HG02623 (cell line): ENCODE results near the gene ASAP2.
"Not testable (repeated sequence)": the region's sequence is repeated elsewhere in the genome, so short reads cannot be mapped to it uniquely, and the experiment has no call there.

Experiments
- ATAC-seq: cut with Tn5 transposase; IDR thresholded peaks from one replicate; pipeline ENCODE4 v1.9.1; 2021; ENCODE audit warnings: moderate library complexity; ENCODE audit not compliant: unreplicated experiment

The ASAP2 gene

DNA sequence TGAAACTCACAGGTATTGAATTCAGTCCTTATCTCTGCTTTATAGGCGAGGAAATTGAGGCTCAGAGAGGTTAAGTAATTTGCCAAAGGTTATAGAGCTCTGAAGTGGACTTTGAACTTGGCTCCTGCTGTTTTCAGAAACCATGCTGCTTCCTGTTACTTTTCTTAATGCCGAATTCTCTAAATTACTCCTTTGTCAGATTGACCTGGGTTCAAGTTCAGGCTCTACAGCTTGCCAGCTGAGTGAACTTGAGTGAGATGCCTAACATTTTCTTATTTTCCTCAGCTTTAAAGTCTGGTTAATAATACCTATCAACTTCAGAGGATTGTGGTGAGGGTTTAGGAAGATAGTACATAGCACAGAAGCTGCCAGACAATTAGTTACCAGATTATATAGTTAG is 3.4 kb downstream of the ASAP2 start:
- ATAC-seq = no peak

DNA sequence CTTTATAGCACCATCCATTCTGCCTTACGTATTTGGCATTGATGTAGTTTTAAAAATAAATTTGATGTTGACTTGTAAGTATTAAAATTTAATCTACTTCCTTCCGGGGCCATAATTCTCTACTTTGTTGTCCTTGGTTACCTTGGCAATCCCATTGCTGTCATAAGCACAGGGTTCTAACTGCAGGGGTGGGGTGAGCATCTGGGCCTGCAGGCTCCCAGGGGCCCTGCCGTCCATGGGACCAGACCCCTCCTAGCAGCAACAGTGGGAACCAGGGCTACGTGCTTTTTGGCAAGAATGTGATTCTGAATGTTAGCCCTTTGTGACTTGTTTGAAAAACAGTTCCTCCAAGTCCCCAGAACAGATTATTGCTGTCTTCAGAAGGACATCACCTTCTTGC is 4.9 kb downstream of the ASAP2 start:
- ATAC-seq = no peak

DNA sequence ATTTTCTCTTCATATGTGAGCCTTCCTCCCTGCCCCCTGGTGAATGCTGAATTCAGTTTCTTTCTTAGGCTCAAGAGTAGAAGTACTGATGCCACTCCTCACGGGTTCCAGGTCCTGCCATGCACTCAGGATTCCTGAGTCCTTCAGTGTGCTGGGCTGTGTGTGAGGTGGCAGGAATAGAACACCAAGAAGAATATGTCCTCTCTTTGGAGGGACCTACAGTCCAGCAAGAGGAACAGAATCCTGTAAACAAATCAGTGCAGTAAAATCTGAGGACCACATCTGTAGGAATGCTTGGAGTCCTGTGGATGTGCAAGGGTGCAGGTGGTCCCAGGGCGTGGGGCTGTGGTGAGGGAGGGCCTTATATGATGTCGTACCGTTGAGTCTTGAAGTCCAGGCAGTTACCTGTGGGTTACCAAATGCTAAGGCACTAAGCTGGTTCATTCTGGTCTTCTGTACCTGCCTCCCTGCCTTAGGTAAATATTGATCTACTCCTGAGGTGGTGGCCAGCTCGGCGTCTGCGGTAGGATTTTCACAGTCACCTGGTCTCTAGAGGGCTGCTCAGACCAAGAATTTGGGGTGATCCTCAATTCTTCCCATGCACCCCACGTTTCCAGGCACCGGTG is 5.5 kb downstream of the ASAP2 start:
- no peak for ATAC-seq

DNA sequence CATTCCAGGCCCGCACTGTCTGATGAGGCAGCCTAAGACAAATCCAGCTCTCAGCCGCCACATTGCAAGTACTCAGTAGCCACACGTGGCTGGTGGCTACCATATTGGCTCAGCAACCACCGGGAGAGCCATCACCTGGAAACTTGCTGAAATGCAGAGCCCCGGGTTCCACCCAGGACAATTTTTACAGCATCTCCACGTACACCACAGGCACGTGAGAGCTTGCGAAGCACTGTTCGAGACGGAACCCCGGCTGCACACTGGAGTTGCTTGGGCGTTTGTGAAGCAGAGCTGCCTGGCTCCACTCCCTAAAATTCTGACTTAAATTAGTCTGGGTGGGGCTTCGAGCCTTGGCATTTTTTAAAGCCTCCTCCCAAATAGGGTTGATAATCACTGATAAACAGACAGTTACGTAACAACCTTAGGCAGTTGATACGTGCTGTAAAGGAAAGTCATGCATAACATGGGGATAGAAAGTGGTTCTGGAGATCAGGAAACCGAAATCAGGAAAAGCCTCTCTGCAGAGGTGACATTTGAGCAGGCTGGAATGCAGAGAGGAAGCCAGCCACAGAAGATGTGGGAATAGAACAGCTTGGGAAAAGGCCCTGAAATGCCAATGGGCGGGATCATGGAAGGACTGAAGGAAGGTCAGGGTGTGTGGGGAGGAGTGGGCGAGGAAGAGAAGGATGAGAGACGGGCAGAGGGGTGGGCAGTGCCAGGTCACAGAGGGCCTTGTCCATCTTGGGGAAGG is 6.2 kb downstream of the ASAP2 start:
- ATAC-seq = no peak

DNA sequence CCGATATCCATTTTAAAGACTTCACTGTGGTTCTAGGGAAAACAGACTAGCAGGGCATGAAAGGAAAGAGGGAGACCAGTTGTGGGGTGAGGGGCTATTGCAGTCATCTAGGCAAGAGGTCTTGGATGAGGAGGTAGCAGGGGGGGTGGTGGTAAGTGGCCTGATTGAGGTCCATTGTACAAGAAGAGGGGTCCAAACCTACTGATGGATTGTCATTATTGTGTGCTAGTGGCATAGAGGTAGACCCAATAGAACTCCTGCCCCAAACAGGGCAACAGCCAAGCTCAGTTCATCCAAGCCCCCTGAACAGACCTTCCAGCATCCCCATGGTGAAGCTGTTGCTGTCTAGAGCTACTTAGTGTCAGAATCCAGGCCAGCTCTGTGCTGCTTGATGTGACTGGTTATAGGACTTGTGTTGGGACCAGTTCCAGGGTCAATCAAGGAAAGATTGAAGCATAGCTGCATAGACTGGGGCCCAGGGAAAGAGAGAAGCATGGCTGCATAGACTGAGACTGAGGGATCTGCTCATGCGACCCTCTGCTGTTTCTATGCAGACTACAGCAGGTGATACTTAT is 7.0 kb downstream of the ASAP2 start:
- no peak for ATAC-seq

DNA sequence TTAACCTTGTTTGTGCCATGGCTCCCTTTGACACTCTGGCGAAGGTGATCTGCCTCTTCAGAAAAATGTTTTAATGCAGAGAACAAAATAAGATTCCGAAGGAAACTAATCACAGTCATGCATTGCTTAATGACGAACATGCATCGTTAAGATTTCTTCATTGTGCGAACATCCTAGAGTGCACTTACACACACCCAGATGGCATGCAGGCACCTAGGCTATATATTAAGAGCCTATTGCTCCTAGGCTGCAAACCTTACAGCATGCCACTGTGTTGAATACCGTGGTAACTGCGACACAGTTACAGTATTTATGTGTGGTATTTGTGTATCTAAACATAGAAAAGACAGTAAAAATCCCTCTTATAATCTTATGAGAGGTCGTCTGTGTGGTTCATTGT is 8.3 kb downstream of the ASAP2 start:
- no peak for ATAC-seq

DNA sequence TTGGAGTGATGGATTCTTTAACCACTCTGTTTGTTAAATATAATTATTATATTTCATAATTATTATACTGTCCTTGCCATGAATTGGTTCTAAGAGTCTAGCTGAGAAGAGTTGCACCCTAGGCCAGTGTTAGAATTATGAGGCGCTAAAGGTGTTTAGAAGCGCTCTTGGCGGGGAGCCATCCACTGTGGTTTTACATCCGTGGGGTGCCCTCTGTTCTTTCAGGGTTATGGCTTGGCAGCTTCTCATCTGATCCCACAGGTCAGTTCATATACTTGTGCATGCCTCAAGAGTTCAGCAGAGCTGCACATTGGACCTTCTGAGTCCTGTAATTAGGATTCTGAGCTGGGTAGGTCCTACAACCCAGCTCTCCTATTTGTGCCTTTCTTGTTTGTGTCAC is 9.1 kb downstream of the ASAP2 start:
- ATAC-seq = no peak

DNA sequence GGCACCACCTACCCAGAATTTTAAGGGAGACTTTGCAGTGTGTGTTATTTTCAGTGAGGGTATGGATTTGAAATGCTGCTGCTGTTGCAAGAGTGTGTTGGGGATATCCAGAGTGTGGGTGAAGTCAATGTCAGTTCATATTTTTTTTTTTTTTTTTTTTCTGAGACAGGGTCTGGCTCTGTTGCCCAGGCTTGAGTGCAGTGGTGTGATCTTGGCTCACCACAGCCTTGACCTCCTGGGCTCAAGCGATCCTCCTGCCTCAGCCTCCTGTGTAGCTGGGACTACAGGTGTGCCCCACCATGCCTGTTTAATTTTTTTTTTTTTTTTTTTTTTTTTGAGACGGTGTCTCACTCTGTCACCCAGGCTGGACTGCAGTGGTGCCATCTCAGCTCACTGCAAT is 9.5 kb downstream of the ASAP2 start:
- not testable (repeated sequence) for ATAC-seq

DNA sequence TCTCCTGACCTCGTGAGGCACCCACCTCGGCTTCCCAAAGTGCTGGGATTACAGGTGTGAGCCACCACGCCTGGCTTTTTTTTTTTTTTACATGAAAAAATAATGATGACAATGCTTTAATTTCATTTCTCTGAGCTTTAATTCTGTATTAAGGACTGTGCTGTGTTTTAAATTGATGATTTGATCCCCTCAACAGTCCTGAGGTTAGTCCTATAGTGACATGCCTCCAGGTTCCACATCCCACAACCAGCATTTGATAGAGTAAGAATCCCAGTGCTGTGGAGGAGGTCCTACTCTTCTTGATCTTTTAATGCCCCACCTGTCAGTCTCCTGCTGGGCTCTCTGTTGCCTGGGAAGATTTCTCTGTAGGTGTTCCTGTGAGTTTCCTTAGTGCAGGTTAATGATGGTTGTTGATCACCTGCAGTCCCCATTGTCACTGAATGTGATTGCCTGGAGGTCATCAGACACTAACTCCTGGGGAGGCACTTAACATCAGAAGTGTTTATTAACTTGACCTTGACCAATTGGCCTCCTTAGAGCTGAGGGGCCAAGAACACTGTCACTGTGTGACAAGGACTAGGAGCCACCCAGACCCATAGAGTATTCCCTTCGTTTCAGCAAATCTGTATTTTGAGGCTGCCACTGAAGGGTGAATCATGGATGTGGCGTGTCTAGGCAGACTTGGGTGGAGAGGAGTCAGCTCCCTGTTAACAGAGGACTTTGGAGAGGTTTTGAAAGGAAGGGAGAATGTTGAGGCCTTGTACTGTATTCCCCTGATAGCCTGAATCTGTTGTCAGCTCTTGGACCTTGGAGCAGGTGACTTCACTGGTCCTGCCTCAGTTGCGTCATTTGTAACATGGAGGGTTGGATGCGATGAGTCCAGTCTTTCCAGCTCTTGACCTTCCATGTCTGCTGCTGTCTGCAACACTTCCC is 11.5 kb downstream of the ASAP2 start:
- ATAC-seq = no peak

DNA sequence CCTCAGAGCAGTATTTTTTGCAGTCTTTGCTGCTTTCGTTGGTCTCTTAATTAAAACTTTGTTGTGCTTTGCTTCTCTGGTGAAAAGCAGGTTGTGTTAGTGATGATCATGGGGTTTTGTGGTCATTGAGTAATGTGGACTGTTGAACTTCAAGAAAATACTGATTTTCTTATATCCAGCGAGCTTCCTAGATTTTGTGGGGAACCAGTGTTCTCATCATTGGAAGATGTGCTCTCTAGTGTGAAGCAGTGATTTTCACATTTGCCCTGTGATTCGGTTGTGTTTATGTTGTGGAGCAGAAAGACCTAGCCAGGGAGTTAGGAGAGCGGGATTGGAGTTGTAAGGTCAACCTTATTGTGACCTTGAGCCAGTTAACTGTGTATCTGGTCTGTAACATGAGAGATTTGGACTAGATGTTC is 12.4 kb downstream of the ASAP2 start:
- no peak for ATAC-seq

DNA sequence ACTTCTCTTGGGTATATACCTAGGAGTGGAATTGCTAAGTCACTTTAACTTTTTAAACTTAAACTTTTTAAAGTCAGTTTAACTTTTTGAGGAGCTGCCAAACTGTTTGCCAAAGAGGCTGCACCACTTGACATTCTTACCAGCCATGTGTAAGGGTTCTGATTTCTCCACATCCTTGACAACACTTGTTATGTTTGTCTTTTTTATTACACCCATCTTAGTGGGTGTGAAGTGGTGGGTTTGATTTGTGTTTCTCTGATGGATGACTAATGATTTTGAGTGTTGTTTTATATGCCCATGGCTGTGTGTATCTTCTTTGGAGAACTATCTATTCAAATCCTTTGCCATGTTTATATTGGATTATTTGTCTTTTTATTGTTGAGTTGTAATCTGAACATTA is 13.6 kb downstream of the ASAP2 start:
- no peak for ATAC-seq

DNA sequence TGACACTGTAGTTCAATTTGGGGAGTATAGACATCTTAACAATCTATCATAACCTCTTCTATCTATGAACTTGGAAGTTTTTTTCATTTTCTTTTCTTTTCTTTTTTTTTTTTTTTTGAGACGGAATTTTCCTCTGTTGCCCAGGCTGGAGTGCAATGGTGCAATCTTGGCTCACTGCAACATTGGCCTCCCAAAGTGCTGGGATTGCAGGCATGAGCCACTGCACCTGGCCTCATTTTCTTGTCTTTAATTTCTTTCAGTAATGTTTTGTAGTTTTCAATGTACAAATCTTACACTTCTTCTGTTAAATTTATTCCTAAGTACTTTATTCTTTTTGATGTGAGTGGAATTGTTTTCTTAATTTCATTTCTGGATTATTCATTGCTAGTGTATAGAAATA is 14.6 kb downstream of the ASAP2 start:
- no peak for ATAC-seq

DNA sequence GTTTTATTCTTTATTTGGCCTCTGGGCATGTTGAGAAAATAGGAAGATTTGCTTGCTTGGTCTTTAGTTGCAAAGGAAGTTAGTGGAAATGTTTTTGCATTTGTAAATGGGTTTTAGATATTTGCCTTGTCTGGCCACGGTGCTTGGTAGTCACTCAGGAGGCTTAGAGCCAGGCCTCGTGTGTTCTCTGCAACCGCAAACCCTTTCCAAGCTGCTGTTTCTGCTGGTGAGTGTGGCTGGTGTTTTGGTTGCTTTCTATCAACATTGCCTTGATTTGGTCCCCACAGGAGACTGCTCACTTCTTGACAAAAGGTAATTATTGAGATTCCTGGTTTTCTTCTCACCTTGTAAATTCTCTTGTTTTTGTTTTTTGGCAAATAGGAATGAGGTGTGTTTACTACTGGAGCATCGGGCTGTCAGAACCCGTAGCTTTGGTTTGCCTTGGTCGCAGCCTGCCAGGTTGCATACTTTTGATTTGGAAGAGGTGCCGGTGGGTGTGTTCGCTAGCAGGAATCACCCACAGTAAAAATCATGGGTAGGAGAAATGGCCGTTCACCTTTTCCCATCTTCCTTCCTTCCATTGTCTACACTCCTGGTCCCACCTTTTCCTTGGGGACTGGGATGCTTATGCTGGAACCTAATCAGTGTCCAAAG is 15.8 kb downstream of the ASAP2 start:
- no peak for ATAC-seq

DNA sequence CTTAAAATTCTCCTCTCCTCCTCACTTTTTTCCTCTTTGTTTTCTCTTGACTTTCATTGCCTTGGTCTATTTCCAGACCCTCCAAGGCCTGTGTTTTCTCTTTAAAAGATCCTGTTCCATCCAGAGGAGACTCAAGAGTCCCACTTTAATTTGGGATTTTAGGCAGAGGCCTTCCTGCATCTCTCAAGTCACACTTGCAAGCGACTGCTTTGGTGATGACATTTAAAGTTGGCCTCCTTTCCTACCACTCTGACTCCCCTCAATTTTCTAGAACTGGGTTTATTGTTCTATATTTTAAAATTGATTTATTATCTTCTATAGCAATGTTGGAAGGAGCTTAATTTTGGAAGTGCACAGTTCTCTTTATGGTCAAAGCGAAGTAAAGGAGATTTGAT is 16.3 kb downstream of the ASAP2 start:
- no peak for ATAC-seq

DNA sequence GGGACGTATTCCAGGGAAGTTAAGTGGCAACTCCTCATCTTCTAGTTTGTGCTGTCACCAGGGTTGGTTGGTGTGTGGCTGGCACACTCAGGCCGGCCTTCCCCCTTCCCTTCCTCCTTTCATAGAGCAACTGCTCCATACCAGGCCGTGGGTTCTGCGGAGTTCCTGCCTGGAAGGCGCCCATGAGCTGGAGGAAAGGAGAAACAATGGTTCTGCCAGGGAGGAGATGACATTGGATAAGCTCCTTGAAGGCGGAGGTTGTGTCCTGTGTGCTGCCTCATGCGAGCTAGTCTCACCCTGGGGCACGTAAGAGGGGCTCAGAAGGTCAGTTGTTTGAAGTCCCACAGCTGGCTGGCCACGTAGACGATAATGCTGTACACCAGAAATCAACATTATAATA is 19.2 kb downstream of the ASAP2 start:
- no peak for ATAC-seq

DNA sequence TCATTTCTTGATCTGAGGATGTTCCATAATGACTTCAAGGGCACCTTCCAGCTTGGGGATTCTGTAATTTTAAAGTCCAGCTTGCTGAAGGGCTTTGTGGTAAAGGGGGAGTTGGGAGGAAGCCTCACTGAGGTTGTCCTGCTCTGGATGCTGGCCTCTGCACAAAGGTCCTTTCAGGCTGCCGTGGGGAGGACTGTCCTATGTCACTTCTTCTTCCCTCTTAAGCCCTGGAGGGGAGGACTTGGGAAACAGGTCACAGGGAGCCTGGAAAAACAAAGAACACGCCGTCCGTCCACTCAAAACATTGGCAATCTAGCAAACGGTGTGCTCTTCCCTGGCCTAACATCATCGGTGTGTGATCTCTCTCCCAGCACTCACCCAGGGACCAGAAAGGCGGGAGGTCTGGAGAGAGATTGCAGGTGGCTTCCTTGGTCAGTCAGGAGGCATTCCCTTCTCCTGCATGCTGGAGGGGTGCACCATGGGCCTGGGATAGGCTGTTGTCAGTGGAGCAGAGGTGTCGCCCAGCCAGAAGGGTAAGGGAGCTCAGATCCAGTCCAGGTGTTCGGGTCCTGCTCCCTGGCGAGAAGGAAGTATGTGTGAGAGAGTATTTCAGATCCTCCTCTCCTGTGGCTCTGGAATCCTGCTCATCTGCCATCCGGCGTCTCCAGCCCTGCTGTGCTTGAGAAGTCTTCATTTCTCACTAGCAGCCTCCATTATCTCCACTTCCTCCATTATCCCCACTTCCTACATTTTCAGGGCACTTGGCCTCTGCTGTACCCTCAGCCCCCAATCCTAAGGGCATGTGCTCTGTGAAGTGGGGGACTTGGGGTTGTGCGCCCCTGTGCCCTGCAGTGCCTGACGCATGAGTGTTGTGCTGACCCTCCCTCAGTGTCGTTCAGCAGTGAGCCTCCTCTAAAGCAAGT is 20.1 kb downstream of the ASAP2 start:
- ATAC-seq = no peak

DNA sequence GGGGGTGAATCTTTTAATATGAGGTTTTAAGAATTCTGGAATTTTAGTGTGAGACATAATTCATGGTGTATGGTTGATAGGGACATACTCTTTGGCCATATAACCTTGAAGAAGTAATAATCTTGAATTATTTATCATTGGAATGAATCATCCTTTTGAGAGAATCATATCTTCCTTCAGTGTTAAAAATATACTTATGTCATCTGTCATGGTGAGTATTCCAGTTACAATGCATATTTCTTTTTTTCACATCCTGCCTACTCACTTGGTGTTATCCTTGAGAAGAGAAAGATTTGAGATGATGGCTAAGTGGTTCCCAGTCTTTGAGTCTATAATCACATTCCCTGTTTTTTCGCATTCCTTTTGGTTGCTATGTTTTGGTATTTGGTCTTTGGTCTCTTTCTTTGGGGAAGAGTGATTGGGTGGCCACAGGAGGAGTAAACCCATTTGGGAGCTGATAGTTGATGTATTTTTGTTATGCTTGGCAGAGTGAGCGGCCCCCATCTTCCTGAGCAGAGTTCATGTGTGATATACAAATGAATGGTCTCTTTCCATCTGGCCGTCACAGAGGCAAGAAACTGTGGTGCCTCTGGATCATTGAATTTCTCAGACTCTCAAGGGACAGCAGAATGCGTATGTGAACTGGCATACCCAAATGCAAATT is 21.6 kb downstream of the ASAP2 start:
- no peak for ATAC-seq

DNA sequence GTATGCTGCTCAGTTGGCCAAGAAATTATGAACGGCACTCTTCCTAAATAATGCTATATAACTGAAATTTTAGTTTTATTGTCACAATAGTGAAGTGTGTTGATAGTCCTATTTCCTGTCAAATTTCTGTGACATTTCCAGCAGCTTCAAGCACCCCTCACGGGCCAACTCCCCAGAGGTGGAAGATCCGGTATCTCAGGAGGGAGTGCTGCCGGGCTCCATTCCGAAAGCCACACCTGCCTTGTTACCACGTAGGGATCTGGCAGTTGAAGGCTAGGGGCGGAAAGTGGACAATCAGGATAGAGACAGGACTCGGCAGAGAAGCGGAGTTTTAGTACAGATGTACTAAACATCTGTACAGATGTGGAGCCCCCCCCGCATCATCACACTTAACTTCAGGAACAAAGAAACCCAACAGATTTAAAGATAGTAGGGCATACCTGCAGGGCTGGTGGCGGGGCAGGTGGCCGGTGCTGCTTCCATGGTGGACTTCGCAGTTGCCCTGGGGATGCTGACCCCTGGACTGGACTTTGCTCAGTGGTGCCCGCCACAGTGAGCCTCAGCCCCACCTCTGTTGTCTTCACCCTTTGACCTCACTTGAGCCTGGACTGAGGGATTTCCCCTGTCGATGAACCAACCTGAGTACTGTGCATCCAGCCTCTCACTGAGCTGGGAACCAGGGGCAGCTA is 22.3 kb downstream of the ASAP2 start:
- ATAC-seq = no peak

DNA sequence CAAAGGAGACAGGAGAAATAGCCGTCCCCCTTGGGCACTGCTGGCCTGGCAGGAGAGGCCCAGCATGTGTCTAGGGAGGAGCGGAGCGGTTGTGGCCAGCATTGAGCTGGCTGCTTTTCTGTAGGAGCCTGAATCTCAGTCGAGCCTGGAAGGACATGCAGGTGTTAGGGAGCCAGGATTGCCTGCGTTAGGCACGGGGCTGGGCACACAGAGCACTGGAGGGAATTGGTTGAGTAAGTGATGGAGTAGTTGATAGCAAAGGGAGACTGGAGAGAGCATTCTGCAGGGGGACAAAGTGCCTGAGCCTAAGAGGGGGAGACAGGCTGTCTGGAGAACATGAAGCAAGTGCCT is 22.8 kb downstream of the ASAP2 start:
- no peak for ATAC-seq
